ENCODE data around the gene KCNK15. TPM values are rescaled to one million over a fixed set of nuclear protein-coding genes. Genes with fewer than 3 reads are reported as not detected.

Gene KCNK15
- polyA plus RNA-seq, 1 donor (not counting 4 experiments of a cell fraction or from before 2014, with no cell fraction given): not detected

GRCh38 chr20:44743080-44743701 lies 2.5 kb upstream of the KCNK15 start:
- Histone ChIP-seq H3K9me1 (ENCODE audit: control insufficient read depth, extremely low read depth, insufficient read depth, low read length) (no peaks in the 10 kb centered on the region), H2AFZ (ENCODE audit: control insufficient read depth, low read length) (no peak overlapping the region), H3K79me2 (ENCODE audit: control insufficient read depth, insufficient read depth, low read length) (no peaks in the 10 kb centered on the region), H3K27me3 (ENCODE audit: control insufficient read depth, extremely low read depth, insufficient read depth, low read length) (peaks cover 46% of the 10 kb centered on the region), H4K20me1 (ENCODE audit: control insufficient read depth, extremely low read depth, insufficient read depth, low read length) (peaks cover 5% of the 10 kb centered on the region), H3K4me1 (ENCODE audit: control insufficient read depth, extremely low read depth, insufficient read depth, low read length) (peaks cover 8% of the 10 kb centered on the region), H3K4me2 (ENCODE audit: control insufficient read depth, extremely low read depth, insufficient read depth, low read depth, low read length) (no peak overlapping the region), H3K9me3 (ENCODE audit: control insufficient read depth, low read depth, low read length) (no peaks in the 10 kb centered on the region), H3K9ac (ENCODE audit: control insufficient read depth, extremely low read depth, insufficient read depth, low read length) (no peak overlapping the region), H3K4me3 (ENCODE audit: control insufficient read depth in 2 of 3, extremely low read depth in 1 of 3, insufficient read depth in 2 of 3, low read depth in 1 of 3, low read length in 3 of 3) (no peak overlapping the region), H3K27ac (ENCODE audit: control insufficient read depth, insufficient read depth, low read length) (no peak overlapping the region), H3K36me3 (ENCODE audit: control insufficient read depth in 2 of 2, extremely low read depth in 1 of 2, insufficient read depth in 2 of 2, low read length in 2 of 2) (no peaks in the 10 kb centered on the region)
- dilution Hi-C loops (cut with MboI; ENCODE audit: extremely low pct_ligation_motif_present, low sequenced_read_pairs): no loop called here
- no peak for DNase-seq (ENCODE audit: low read depth, low spot score)
- FAIRE-seq: no peak
- TF ChIP-seq CTCF (optimal IDR thresholded peaks at IDR 0.05 in 1 of 3, IDR thresholded peaks at IDR 0.05 in 1 of 3, conservative IDR thresholded peaks at IDR 0.05 in 1 of 3; ENCODE audit: extremely low read depth in 1 of 3, insufficient read depth in 2 of 3, low read length in 3 of 3) (no peak), EZH2 (IDR thresholded peaks at IDR 0.05; ENCODE audit: low read length) (no peak)

- FAIRE-seq (no peak), DNase-seq (ENCODE audit: low read depth, low spot score) (no peak)
- Histone ChIP-seq H4K20me1 (ENCODE audit: control insufficient read depth, extremely low read depth, insufficient read depth, low read length) (peaks cover 5% of the 10 kb centered on the region), H3K9me1 (ENCODE audit: control insufficient read depth, extremely low read depth, insufficient read depth, low read length) (no peaks in the 10 kb centered on the region), H3K27me3 (ENCODE audit: control insufficient read depth, extremely low read depth, insufficient read depth, low read length) (peaks cover 51% of the 10 kb centered on the region), H3K4me3 (ENCODE audit: control insufficient read depth in 2 of 3, extremely low read depth in 1 of 3, insufficient read depth in 2 of 3, low read depth in 1 of 3, low read length in 3 of 3) (no peak overlapping the region), H3K9ac (ENCODE audit: control insufficient read depth, extremely low read depth, insufficient read depth, low read length) (no peak overlapping the region), H2AFZ (ENCODE audit: control insufficient read depth, low read length) (no peak overlapping the region), H3K9me3 (ENCODE audit: control insufficient read depth, low read depth, low read length) (no peaks in the 10 kb centered on the region), H3K36me3 (ENCODE audit: control insufficient read depth in 2 of 2, extremely low read depth in 1 of 2, insufficient read depth in 2 of 2, low read length in 2 of 2) (no peaks in the 10 kb centered on the region), H3K79me2 (ENCODE audit: control insufficient read depth, insufficient read depth, low read length) (no peaks in the 10 kb centered on the region), H3K4me1 (ENCODE audit: control insufficient read depth, extremely low read depth, insufficient read depth, low read length) (peaks cover 8% of the 10 kb centered on the region), H3K4me2 (ENCODE audit: control insufficient read depth, extremely low read depth, insufficient read depth, low read depth, low read length) (no peak overlapping the region), H3K27ac (ENCODE audit: control insufficient read depth, insufficient read depth, low read length) (no peak overlapping the region)
- no peak for TF ChIP-seq CTCF (optimal IDR thresholded peaks at IDR 0.05 in 1 of 3, IDR thresholded peaks at IDR 0.05 in 1 of 3, conservative IDR thresholded peaks at IDR 0.05 in 1 of 3; ENCODE audit: extremely low read depth in 1 of 3, insufficient read depth in 2 of 3, low read length in 3 of 3)
- no peak for TF ChIP-seq EZH2 (IDR thresholded peaks at IDR 0.05; ENCODE audit: low read length)
- dilution Hi-C loops (cut with MboI; ENCODE audit: extremely low pct_ligation_motif_present, low sequenced_read_pairs): no loop called here
These were observed 1.6 kb upstream of the KCNK15 start for GRCh38 chr20:44743916-44744655.

Measured in keratinocyte (primary cell).